ENCODE data around the gene ETV6. TPM values are rescaled to one million over a fixed set of nuclear protein-coding genes. Genes with fewer than 3 reads are reported as not detected.

The ETV6 gene
- total RNA-seq, 1 experiment from 2014 or later, result 6.4 TPM

GRCh38 chr12:11660624-11661023, 11.2 kb downstream of the ETV6 start:
- in situ Hi-C loops (cut with HindIII; ENCODE audit: low pct_unique_long_range_greater_than_20kb, low sequenced_read_pairs), result no loop called here
- no peak for DNase-seq (ENCODE audit: low read depth, low spot score)

GRCh38 chr12:11661491-11662089, 12.1 kb downstream of the ETV6 start:
- in situ Hi-C loops (cut with HindIII; ENCODE audit: low pct_unique_long_range_greater_than_20kb, low sequenced_read_pairs), result no loop called here
- DNase-seq (ENCODE audit: low read depth, low spot score), result no peak

DNA sequence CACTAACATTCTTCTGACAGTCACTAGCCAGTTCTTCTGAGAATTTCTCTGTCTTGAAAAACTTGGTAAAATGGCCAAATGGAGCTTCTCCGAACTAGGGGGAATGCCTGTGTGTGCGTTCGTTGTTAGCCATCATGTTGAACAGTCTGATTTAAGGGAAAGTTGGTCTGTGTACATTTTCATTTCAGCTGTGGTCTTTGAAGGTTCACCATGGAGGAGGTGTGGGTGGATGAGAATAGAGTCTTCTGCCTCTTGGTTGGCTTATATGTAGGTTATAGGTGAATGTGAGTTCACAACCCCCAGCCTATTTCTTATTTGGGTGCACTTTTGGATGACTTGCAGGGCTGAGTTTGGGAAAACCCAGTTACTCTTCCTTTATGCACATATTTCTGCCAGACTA, 12.9 kb downstream of the ETV6 start:
- in situ Hi-C loops (cut with HindIII; ENCODE audit: low pct_unique_long_range_greater_than_20kb, low sequenced_read_pairs), result no loop called here
- DNase-seq (ENCODE audit: low read depth, low spot score), result no peak

DNA sequence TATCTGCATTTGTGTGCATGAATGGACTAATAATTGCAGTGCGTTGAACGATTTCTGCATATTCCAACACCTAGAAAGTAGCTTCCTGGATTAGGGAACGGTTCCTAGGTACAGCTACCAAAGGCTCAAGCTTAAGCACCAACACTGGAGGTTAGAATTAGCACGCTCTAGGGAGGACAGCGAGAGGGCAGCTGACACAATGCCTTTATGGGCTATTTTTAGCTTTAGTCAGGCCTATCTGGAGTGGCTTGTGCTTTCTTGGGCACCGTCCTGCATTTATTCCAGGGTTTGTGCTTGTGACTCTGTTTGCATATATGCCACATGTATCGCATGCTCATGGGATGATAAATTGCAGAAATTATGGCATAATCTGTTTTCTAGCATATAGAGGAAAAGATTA, 13.7 kb downstream of the ETV6 start:
- in situ Hi-C loops (cut with HindIII; ENCODE audit: low pct_unique_long_range_greater_than_20kb, low sequenced_read_pairs), result no loop called here
- no peak for DNase-seq (ENCODE audit: low read depth, low spot score)

GRCh38 chr12:11664101-11664500, 14.6 kb downstream of the ETV6 start:
- in situ Hi-C loops (cut with HindIII; ENCODE audit: low pct_unique_long_range_greater_than_20kb, low sequenced_read_pairs), result no loop called here
- no peak for DNase-seq (ENCODE audit: low read depth, low spot score)

DNA sequence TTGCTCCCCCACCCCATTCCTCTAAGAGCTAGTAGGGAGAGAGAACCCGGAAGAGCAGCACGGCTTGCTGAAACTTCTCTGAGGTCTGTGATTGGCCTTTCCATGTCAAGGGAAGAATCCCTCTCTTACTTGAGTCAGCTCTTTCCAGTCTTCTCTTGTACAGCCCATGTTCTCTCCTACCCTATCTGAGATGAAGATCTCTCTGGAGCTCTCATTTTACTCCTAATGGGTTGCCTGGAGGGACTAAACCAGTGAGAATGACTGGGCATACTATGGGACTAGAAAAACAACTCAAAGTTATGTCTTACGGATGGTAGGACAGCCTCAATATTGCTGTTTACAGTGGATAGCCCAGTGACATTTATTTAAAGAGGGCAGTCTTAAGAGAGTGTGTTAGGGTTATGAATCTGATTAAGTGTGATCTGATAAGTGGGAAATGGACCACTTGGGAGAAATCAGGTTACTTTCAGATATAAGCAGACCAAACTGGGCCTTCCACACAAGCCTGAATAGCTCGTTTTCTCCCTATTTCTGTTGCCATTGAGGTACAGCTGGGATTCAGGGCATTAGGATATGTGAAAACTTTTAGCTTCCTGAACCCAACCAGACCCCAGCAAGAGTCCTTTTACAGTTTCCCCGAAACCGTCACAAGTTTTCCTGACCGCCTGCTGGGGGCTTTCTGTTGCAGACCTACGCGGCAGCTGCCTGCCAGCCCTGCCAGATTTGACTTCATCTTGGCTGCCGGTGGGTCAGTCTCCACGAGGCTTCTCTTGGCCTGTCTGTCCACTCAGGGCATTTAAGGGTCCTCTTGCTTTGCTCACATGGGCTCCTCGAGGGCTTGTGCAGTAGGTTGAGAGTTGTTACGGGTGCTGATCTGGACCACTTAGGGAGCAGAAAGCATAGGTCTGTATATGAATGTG, 16.9 kb downstream of the ETV6 start:
- in situ Hi-C loops (cut with HindIII; ENCODE audit: low pct_unique_long_range_greater_than_20kb, low sequenced_read_pairs), result no loop called here

GRCh38 chr12:11667171-11667570, 17.7 kb downstream of the ETV6 start:
- no peak for DNase-seq (ENCODE audit: low read depth, low spot score)
- in situ Hi-C loops (cut with HindIII; ENCODE audit: low pct_unique_long_range_greater_than_20kb, low sequenced_read_pairs), result no loop called here

More for the DNA sequence above, 16.9 kb downstream of the ETV6 start:
- no peak for DNase-seq (ENCODE audit: low read depth, low spot score)

GRCh38 chr12:11668611-11669010, 19.1 kb downstream of the ETV6 start:
- no peak for DNase-seq (ENCODE audit: low read depth, low spot score)

GRCh38 chr12:11669348-11669747, 19.9 kb downstream of the ETV6 start:
- in situ Hi-C loops (cut with HindIII; ENCODE audit: low pct_unique_long_range_greater_than_20kb, low sequenced_read_pairs), result no loop called here
- DNase-seq (ENCODE audit: low read depth, low spot score), result no peak

More at GRCh38 chr12:11668611-11669010, 19.1 kb downstream of the ETV6 start:
- in situ Hi-C loops (cut with HindIII; ENCODE audit: low pct_unique_long_range_greater_than_20kb, low sequenced_read_pairs), result no loop called here

GRCh38 chr12:11672256-11673191, 23.1 kb downstream of the ETV6 start:
- in situ Hi-C loops (cut with HindIII; ENCODE audit: low pct_unique_long_range_greater_than_20kb, low sequenced_read_pairs), result no loop called here
- no peak for DNase-seq (ENCODE audit: low read depth, low spot score)

GRCh38 chr12:11673666-11674461, 24.4 kb downstream of the ETV6 start:
- DNase-seq (ENCODE audit: low read depth, low spot score), result no peak
- in situ Hi-C loops (cut with HindIII; ENCODE audit: low pct_unique_long_range_greater_than_20kb, low sequenced_read_pairs), result no loop called here

DNA sequence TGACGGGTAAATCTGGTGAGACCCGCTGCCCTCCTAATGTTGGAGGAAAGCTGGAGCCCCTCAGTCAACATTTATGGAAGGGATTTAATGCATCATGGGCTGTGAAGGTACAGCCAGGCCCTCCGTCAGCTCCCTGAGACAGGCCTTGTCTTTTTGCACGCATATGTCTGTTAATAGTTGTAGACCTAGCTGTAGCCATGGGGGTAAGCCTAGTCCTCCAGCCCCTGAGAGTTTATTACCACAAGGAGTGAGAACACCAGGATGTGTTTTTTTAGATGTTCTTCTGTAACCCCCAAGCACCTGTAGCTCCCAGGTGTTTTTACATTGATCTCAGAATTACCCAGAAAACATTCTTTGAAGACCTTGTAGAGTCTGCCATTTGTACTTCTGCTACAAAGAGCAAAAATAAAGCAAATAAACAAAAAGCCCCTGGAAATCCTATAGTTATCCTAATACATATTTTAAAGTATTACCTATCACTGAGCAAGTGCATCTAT, 25.5 kb downstream of the ETV6 start:
- in situ Hi-C loops (cut with HindIII; ENCODE audit: low pct_unique_long_range_greater_than_20kb, low sequenced_read_pairs), result no loop called here
- no peak for DNase-seq (ENCODE audit: low read depth, low spot score)

- in situ Hi-C loops (cut with HindIII; ENCODE audit: low pct_unique_long_range_greater_than_20kb, low sequenced_read_pairs), result no loop called here
Observed at GRCh38 chr12:11676052-11676451, 26.6 kb downstream of the ETV6 start.

DNA sequence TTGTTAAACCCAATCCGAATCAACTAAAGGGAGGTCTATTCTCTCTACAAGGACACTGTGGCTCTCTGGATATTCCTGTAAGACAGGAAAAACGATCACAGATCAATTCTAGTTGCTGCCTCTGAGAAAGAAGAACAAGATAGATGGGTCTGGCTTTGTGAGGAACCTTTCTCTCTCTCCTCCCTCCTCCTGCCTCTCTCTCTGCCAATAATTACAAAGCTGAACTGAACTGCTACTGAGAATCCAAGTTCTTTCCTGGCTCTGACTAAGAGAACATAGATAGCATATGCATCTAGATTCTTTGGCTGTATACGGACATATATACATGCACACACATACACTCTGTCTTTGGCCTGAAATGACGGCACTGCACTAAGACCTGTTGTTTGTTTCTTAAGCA, 27.6 kb downstream of the ETV6 start:
- no peak for DNase-seq (ENCODE audit: low read depth, low spot score)
- in situ Hi-C loops (cut with HindIII; ENCODE audit: low pct_unique_long_range_greater_than_20kb, low sequenced_read_pairs), result no loop called here

More at GRCh38 chr12:11676052-11676451, 26.6 kb downstream of the ETV6 start:
- no peak for DNase-seq (ENCODE audit: low read depth, low spot score)

GRCh38 chr12:11677752-11678151, 28.3 kb downstream of the ETV6 start:
- no peak for DNase-seq (ENCODE audit: low read depth, low spot score)
- in situ Hi-C loops (cut with HindIII; ENCODE audit: low pct_unique_long_range_greater_than_20kb, low sequenced_read_pairs), result no loop called here

GRCh38 chr12:11678781-11679180, 29.3 kb downstream of the ETV6 start:
- in situ Hi-C loops (cut with HindIII; ENCODE audit: low pct_unique_long_range_greater_than_20kb, low sequenced_read_pairs), result no loop called here
- no peak for DNase-seq (ENCODE audit: low read depth, low spot score)

- no peak for DNase-seq (ENCODE audit: low read depth, low spot score)
- in situ Hi-C loops (cut with HindIII; ENCODE audit: low pct_unique_long_range_greater_than_20kb, low sequenced_read_pairs), result no loop called here
Observed at GRCh38 chr12:11681207-11681606, 31.7 kb downstream of the ETV6 start.
